Measurements from ENCODE around the gene SUGCT. TPM values are rescaled to one million over a fixed set of nuclear protein-coding genes. Genes with fewer than 3 reads are reported as not detected.

The SUGCT gene
- total RNA-seq, 2 experiments from 2014 or later = not detected

DNA sequence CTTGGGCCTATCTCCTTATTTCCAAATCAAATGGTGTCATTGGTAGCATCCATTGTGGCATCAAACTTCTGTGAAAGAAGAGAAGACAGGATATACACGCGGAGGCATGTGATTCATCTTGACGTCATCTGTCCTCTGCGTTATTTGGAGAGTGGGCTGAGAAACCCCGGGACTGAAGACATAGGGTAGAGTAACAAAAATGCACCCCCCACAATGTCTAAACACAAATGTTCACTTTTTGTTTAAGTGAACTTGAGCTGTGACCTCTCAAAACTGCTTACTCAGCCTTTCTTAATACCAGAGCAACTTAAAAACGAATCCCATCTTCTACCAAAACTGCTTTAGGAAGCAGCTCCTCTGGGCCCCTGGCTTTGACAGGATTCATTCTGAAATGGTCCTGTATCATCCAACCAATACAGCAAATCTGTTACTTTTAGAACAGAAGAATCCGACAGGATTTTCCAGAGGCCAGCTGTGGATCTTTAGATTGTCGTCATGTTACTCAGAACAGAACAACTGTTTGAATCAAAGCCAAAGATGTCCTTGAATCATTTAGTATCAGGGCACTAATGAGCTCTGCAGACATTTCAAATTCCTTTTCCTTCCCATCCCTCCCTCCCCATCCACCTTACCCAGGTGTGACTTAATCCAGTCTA is 438.1 kb downstream of the SUGCT start:
- no peak for DNase-seq (ENCODE audit: low spot score)
- H3K4me1 ChIP-seq (ENCODE audit: insufficient read depth, low read length, poor library complexity, severe bottlenecking) = no peaks in the 10 kb centered on the region
- no peaks in the 10 kb centered on the region for H3K9me3 ChIP-seq (ENCODE audit: low read length)
- H4K20me1 ChIP-seq (ENCODE audit: insufficient read depth, low read length) = no peaks in the 10 kb centered on the region
- no peak overlapping the region for H3K27ac ChIP-seq (ENCODE audit: low read depth, low read length, poor library complexity, severe bottlenecking)
- no peak overlapping the region for H3K4me3 ChIP-seq (ENCODE audit: low read depth, low read length, poor library complexity, severe bottlenecking)
- no peaks in the 10 kb centered on the region for H3K36me3 ChIP-seq (ENCODE audit: insufficient read depth, low read length)
- intact Hi-C loops (cut with micrococcal nuclease; ENCODE audit: unreplicated experiment) = no loop called here
- H3K4me2 ChIP-seq (ENCODE audit: low read length) = no peak overlapping the region
- H3K9me2 ChIP-seq (ENCODE audit: insufficient read depth, low read length) = no peaks in the 10 kb centered on the region
- H3K79me2 ChIP-seq (ENCODE audit: insufficient read depth, low read depth, low read length) = no peaks in the 10 kb centered on the region
- POLR2A ChIA-PET = interaction anchor here (0.7 to 0.8 kb wide), 3 partner anchors 101 to 1282 kb away, joined by 3 to 4 read pairs (median 3); no protein-coding TSS in a partner anchor
- TF ChIP-seq, protein P1, sequence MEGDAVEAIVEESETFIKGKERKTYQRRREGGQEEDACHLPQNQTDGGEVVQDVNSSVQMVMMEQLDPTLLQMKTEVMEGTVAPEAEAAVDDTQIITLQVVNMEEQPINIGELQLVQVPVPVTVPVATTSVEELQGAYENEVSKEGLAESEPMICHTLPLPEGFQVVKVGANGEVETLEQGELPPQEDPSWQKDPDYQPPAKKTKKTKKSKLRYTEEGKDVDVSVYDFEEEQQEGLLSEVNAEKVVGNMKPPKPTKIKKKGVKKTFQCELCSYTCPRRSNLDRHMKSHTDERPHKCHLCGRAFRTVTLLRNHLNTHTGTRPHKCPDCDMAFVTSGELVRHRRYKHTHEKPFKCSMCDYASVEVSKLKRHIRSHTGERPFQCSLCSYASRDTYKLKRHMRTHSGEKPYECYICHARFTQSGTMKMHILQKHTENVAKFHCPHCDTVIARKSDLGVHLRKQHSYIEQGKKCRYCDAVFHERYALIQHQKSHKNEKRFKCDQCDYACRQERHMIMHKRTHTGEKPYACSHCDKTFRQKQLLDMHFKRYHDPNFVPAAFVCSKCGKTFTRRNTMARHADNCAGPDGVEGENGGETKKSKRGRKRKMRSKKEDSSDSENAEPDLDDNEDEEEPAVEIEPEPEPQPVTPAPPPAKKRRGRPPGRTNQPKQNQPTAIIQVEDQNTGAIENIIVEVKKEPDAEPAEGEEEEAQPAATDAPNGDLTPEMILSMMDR (conservative IDR thresholded peaks at IDR 0.05; ENCODE audit: low read length) = no peak
- no peak for TF ChIP-seq EZH2phosphoT487 (IDR thresholded peaks at IDR 0.05; ENCODE audit: borderline replicate concordance, low read depth, low read length)
- H2AFZ ChIP-seq (ENCODE audit: low read length) = no peak overlapping the region
- no TSS peak for BruUV-seq (replicated peaks)
- CTCF ChIA-PET (ENCODE audit: unreplicated experiment) = no interaction called here

GRCh38 chr7:40579401-40579800 is 444.6 kb downstream of the SUGCT start:
- Histone ChIP-seq H3K36me3 (ENCODE audit: insufficient read depth, low read length) (no peaks in the 10 kb centered on the region), H3K9me3 (ENCODE audit: low read length) (no peaks in the 10 kb centered on the region), H4K20me1 (ENCODE audit: insufficient read depth, low read length) (no peaks in the 10 kb centered on the region), H3K9me2 (ENCODE audit: insufficient read depth, low read length) (no peaks in the 10 kb centered on the region), H2AFZ (ENCODE audit: low read length) (no peak overlapping the region), H3K27ac (ENCODE audit: low read depth, low read length, poor library complexity, severe bottlenecking) (no peak overlapping the region), H3K4me2 (ENCODE audit: low read length) (no peak overlapping the region), H3K79me2 (ENCODE audit: insufficient read depth, low read depth, low read length) (no peaks in the 10 kb centered on the region), H3K4me1 (ENCODE audit: insufficient read depth, low read length, poor library complexity, severe bottlenecking) (no peaks in the 10 kb centered on the region), H3K4me3 (ENCODE audit: low read depth, low read length, poor library complexity, severe bottlenecking) (no peak overlapping the region)
- DNase-seq (ENCODE audit: low spot score) = no peak
- intact Hi-C loops (cut with micrococcal nuclease; ENCODE audit: unreplicated experiment) = no loop called here
- POLR2A ChIA-PET = no interaction called here
- no TSS peak for BruUV-seq (replicated peaks)
- TF ChIP-seq, protein P1 (conservative IDR thresholded peaks at IDR 0.05; ENCODE audit: low read length) = no peak
- TF ChIP-seq EZH2phosphoT487 (IDR thresholded peaks at IDR 0.05; ENCODE audit: borderline replicate concordance, low read depth, low read length) = no peak
- CTCF ChIA-PET (ENCODE audit: unreplicated experiment) = interaction anchor here (0.6 kb wide), 1 partner anchor 347 kb away, joined by 3 read pairs; no protein-coding TSS in a partner anchor

- no peak overlapping the region for H3K27ac ChIP-seq (ENCODE audit: low read depth, low read length, poor library complexity, severe bottlenecking)
- POLR2A ChIA-PET = no interaction called here
- intact Hi-C loops (cut with micrococcal nuclease; ENCODE audit: unreplicated experiment) = no loop called here
- no peaks in the 10 kb centered on the region for H3K4me1 ChIP-seq (ENCODE audit: insufficient read depth, low read length, poor library complexity, severe bottlenecking)
- H3K9me3 ChIP-seq (ENCODE audit: low read length) = no peaks in the 10 kb centered on the region
- no peaks in the 10 kb centered on the region for H3K79me2 ChIP-seq (ENCODE audit: insufficient read depth, low read depth, low read length)
- H3K9me2 ChIP-seq (ENCODE audit: insufficient read depth, low read length) = no peaks in the 10 kb centered on the region
- H4K20me1 ChIP-seq (ENCODE audit: insufficient read depth, low read length) = no peaks in the 10 kb centered on the region
- CTCF ChIA-PET (ENCODE audit: unreplicated experiment) = no interaction called here
- no peak overlapping the region for H3K4me2 ChIP-seq (ENCODE audit: low read length)
- no peak overlapping the region for H2AFZ ChIP-seq (ENCODE audit: low read length)
- no peak overlapping the region for H3K4me3 ChIP-seq (ENCODE audit: low read depth, low read length, poor library complexity, severe bottlenecking)
- TF ChIP-seq EZH2phosphoT487 (IDR thresholded peaks at IDR 0.05; ENCODE audit: borderline replicate concordance, low read depth, low read length) = no peak
- TF ChIP-seq, protein P1 (conservative IDR thresholded peaks at IDR 0.05; ENCODE audit: low read length) = no peak
- no peak for DNase-seq (ENCODE audit: low spot score)
- no peaks in the 10 kb centered on the region for H3K36me3 ChIP-seq (ENCODE audit: insufficient read depth, low read length)
- no TSS peak for BruUV-seq (replicated peaks)
Observed at GRCh38 chr7:40580776-40581175, 446.0 kb downstream of the SUGCT start.

All from OCI-LY7 (cell line).